Subcutaneous adipose tissue (tissue), 4 donors: ENCODE results near the gene D2HGDH. TPM values are rescaled to one million over a fixed set of nuclear protein-coding genes. Genes with fewer than 3 reads are reported as not detected.

Experiments used
- total RNA-seq, 4 donors: library from RNA; depleted of rRNA; stranded (reverse); fragments of >200 nt; gene quantifications; one replicate each; pipeline ENCODE4 v1.1.0, GENCODE V29; 2016
- TF ChIP-seq, protein P1 (sequence below): fragments of 450-650 bp; IDR thresholded peaks from one replicate; pipeline ENCODE4 v1.5.1; 2016; ENCODE audit warnings: low read depth, mild to moderate bottlenecking, control low read depth, antibody characterized with exemption, moderate library complexity

D2HGDH gene
- total RNA-seq, 4 donors from 2014 or later: 12.1 to 44.3 (median 13.4) TPM

DNA sequence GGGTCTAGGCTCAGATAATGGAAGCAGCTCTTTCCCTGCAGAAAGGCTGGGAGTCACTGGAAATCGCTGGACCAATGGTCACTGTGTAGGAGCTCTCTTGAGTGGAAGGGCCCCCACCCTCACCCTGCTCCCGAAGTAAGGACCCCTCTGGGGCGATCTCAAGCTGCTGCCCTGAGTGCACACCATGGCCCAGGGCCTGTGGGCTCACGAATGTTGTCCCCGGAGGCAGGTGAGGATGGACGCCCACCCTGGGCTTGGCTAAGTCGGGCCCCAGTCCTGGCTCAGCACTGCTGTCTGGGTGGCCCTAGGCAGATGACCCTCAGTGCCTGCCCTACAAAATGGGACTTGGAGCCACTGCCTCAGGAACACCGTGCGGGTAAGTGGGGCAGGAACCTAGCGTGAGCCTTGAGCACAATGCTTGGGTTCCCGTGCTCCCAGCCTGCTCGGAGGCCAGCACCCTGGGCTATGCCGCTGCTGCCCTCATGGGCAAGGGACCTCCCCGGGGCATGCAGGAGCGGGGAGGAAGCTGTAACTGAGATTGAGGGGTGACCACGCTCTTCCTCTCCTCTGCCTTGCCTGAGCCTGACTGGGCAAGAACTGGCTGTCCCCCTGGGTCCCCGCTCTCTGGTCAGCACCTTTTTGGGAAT lies 3.7 kb downstream of the D2HGDH start:
- TF ChIP-seq, protein P1, sequence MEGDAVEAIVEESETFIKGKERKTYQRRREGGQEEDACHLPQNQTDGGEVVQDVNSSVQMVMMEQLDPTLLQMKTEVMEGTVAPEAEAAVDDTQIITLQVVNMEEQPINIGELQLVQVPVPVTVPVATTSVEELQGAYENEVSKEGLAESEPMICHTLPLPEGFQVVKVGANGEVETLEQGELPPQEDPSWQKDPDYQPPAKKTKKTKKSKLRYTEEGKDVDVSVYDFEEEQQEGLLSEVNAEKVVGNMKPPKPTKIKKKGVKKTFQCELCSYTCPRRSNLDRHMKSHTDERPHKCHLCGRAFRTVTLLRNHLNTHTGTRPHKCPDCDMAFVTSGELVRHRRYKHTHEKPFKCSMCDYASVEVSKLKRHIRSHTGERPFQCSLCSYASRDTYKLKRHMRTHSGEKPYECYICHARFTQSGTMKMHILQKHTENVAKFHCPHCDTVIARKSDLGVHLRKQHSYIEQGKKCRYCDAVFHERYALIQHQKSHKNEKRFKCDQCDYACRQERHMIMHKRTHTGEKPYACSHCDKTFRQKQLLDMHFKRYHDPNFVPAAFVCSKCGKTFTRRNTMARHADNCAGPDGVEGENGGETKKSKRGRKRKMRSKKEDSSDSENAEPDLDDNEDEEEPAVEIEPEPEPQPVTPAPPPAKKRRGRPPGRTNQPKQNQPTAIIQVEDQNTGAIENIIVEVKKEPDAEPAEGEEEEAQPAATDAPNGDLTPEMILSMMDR: no peak

DNA sequence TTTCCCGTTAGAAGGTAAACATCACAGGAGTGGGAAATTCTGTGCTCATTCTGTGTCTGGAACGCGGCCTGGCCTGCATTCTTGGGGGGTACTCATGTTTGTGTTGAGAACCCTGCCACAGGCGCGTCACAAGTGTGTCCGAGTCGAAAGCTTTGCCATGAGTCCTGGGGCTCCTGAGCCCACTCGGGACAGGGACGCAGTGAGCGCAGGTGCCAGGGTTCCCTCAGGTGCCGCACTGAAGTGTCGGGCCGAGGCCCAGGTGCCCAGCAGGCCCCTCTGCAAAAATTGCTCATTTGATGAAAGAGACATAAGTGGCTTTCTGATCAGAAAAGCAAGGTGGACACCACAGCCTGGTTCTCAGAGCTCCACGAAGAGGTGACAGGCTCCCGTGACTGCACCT lies 4.7 kb downstream of the D2HGDH start:
- TF ChIP-seq, protein P1: no peak

- TF ChIP-seq, protein P1: no peak
Observed at GRCh38 chr2:241739651-241740050, 5.2 kb downstream of the D2HGDH start.

- TF ChIP-seq, protein P1: no peak
Observed at GRCh38 chr2:241741016-241741415, 6.6 kb downstream of the D2HGDH start.

DNA sequence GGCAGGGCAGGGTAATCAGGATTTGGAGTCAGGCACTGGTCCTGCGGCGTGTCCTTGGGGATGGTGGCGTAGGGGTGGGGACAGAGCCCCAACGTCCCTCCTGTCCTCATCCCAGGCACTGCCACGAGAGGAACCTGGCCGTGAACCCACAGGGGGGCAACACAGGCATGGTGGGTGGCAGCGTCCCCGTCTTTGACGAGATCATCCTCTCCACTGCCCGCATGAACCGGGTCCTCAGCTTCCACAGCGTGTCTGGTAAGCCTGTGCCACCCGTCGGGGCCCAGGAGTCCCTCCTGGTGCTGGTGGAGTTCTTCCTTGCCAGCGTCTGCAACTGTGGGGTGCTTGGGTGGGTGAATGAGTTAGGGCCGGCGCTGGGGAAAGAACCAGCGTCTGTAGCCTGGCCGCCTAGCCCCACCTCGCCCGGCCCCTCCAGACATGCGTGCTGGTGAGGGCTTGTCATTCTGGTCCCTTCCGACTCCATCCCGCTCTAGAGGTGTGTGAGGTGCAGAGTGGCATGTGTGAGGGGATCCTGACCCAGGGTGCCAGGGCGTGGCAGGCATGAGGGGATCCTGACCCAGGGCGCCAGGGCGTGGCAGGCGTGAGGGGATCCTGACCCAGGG lies 8.0 kb downstream of the D2HGDH start:
- TF ChIP-seq, protein P1: no peak

DNA sequence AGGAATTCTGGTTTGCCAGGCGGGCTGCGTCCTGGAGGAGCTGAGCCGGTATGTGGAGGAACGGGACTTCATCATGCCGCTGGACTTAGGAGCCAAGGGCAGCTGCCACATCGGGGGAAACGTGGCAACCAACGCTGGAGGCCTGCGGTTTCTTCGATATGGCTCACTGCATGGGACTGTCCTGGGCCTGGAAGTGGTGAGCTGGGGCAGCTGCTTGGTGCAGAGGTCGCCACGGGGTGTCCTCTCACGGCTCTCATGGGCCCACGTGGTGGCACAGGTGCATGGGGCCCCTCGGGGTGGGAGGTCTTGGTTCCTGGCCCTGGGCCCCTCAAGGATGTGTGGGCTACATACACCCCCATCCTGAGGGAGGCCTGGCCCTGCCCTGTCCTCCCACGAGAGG lies 9.2 kb downstream of the D2HGDH start:
- TF ChIP-seq, protein P1: no peak

- TF ChIP-seq, protein P1: no peak
Observed at GRCh38 chr2:241744028-241744754, 9.8 kb downstream of the D2HGDH start.
